Endothelial cell of umbilical vein (primary cell): Measurements from ENCODE around the gene PHOX2A.

ENCODE experiments used
- EZH2 ChIP-seq: IDR thresholded peaks from 2 replicates; pipeline ENCODE4 v1.6.1; 2012; ENCODE audit warnings: borderline replicate concordance, low read depth, mild to moderate bottlenecking, moderate library complexity, low read length, inconsistent platforms; ENCODE audit not compliant: severe bottlenecking
- MYC ChIP-seq: IDR thresholded peaks from one replicate; pipeline ENCODE4 v1.6.1; 2011; ENCODE audit warnings: mild to moderate bottlenecking, low read depth, low read length
- TF ChIP-seq, protein P1 (sequence below), 2 donors: IDR thresholded peaks; 1 replicate in 1 of 2; 2 replicates in 1 of 2; pipeline ENCODE4 v1.5.1; 2011; ENCODE audit warnings: low read length in 2 of 2, mild to moderate bottlenecking in 2 of 2, moderate library complexity in 2 of 2, control low read depth in 1 of 2, inconsistent platforms in 1 of 2, low read depth in 1 of 2; ENCODE audit not compliant: insufficient read depth in 1 of 2; ENCODE audit errors: extremely low read depth in 1 of 2
- TF ChIP-seq, protein P2 (sequence below): IDR thresholded peaks from 2 replicates; pipeline ENCODE4 v1.6.1; 2011; ENCODE audit not compliant: insufficient read depth, insufficient read length

DNA sequence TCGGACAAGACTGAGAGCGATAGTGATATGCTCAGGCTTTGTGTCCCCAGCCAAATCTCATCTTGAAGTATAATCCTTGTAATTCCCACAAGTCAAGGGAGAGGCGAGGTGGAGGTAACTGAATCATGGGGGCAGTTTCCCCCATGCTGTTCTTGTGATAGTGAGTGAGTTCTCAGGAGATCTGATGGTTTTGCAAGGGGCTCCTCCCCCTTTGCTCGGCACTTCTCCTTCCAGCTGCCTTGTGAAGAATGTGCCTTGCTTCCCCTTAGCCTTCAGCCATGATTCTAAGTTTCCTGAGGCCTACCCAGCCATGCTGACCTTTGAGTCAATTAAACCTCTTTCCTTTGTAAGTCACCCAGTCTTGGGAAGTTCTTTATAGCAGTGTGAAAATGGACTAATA lies 34.9 kb downstream of the PHOX2A start:
- TF ChIP-seq MYC: no peak
- TF ChIP-seq, protein P1, sequence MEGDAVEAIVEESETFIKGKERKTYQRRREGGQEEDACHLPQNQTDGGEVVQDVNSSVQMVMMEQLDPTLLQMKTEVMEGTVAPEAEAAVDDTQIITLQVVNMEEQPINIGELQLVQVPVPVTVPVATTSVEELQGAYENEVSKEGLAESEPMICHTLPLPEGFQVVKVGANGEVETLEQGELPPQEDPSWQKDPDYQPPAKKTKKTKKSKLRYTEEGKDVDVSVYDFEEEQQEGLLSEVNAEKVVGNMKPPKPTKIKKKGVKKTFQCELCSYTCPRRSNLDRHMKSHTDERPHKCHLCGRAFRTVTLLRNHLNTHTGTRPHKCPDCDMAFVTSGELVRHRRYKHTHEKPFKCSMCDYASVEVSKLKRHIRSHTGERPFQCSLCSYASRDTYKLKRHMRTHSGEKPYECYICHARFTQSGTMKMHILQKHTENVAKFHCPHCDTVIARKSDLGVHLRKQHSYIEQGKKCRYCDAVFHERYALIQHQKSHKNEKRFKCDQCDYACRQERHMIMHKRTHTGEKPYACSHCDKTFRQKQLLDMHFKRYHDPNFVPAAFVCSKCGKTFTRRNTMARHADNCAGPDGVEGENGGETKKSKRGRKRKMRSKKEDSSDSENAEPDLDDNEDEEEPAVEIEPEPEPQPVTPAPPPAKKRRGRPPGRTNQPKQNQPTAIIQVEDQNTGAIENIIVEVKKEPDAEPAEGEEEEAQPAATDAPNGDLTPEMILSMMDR (IDR thresholded peaks at IDR 0.05; ENCODE audit: extremely low read depth in 1 of 2, insufficient read depth in 1 of 2, low read depth in 1 of 2, low read length in 2 of 2): no peak
- no peak for TF ChIP-seq EZH2
- TF ChIP-seq, protein P2, sequence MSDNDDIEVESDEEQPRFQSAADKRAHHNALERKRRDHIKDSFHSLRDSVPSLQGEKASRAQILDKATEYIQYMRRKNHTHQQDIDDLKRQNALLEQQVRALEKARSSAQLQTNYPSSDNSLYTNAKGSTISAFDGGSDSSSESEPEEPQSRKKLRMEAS: no peak
